ENCODE results near the gene IDH3A.

Gene IDH3A

GRCh38 chr15:78178064-78178463 lies 28.9 kb downstream of the IDH3A start:
- no peak for DNase-seq (ENCODE audit: low read depth)
- TF ChIP-seq MAX (IDR thresholded peaks at IDR 0.05; ENCODE audit: low read depth, low read length) (no peak), MYC (IDR thresholded peaks at IDR 0.05; ENCODE audit: low read depth, low read length) (no peak), POLR2A (IDR thresholded peaks at IDR 0.05; ENCODE audit: extremely low read depth, insufficient read length) (no peak), CTCF (IDR thresholded peaks at IDR 0.05; ENCODE audit: low read depth, low read length) (no peak)
- H3K4me3 ChIP-seq (ENCODE audit: low read depth, low read length): no peak overlapping the region

GRCh38 chr15:78179286-78179840 lies 30.2 kb downstream of the IDH3A start:
- TF ChIP-seq MYC (IDR thresholded peaks at IDR 0.05; ENCODE audit: low read depth, low read length) (no peak), MAX (IDR thresholded peaks at IDR 0.05; ENCODE audit: low read depth, low read length) (no peak), CTCF (IDR thresholded peaks at IDR 0.05; ENCODE audit: low read depth, low read length) (no peak), POLR2A (IDR thresholded peaks at IDR 0.05; ENCODE audit: extremely low read depth, insufficient read length) (no peak)
- DNase-seq (ENCODE audit: low read depth): no peak
- H3K4me3 ChIP-seq (ENCODE audit: low read depth, low read length): no peak overlapping the region

GRCh38 chr15:78179906-78180305 lies 30.7 kb downstream of the IDH3A start:
- TF ChIP-seq CTCF (IDR thresholded peaks at IDR 0.05; ENCODE audit: low read depth, low read length): no peak
- no peak for TF ChIP-seq POLR2A (IDR thresholded peaks at IDR 0.05; ENCODE audit: extremely low read depth, insufficient read length)
- no peak for TF ChIP-seq MAX (IDR thresholded peaks at IDR 0.05; ENCODE audit: low read depth, low read length)
- TF ChIP-seq MYC (IDR thresholded peaks at IDR 0.05; ENCODE audit: low read depth, low read length): no peak
- H3K4me3 ChIP-seq (ENCODE audit: low read depth, low read length): no peak overlapping the region
- no peak for DNase-seq (ENCODE audit: low read depth)

- no peak overlapping the region for H3K4me3 ChIP-seq (ENCODE audit: low read depth, low read length)
- no peak for DNase-seq (ENCODE audit: low read depth)
- TF ChIP-seq MYC (IDR thresholded peaks at IDR 0.05; ENCODE audit: low read depth, low read length): no peak
- no peak for TF ChIP-seq CTCF (IDR thresholded peaks at IDR 0.05; ENCODE audit: low read depth, low read length)
- no peak for TF ChIP-seq MAX (IDR thresholded peaks at IDR 0.05; ENCODE audit: low read depth, low read length)
- TF ChIP-seq POLR2A (IDR thresholded peaks at IDR 0.05; ENCODE audit: extremely low read depth, insufficient read length): no peak
These were observed 33.2 kb downstream of the IDH3A start for GRCh38 chr15:78182336-78182700.

GRCh38 chr15:78182821-78183220 lies 33.7 kb downstream of the IDH3A start:
- DNase-seq (ENCODE audit: low read depth): no peak
- no peak overlapping the region for H3K4me3 ChIP-seq (ENCODE audit: low read depth, low read length)
- TF ChIP-seq MAX (IDR thresholded peaks at IDR 0.05; ENCODE audit: low read depth, low read length) (no peak), POLR2A (IDR thresholded peaks at IDR 0.05; ENCODE audit: extremely low read depth, insufficient read length) (no peak), MYC (IDR thresholded peaks at IDR 0.05; ENCODE audit: low read depth, low read length) (no peak), CTCF (IDR thresholded peaks at IDR 0.05; ENCODE audit: low read depth, low read length) (no peak)

Measured in NB4 (cell line).